GM18507 (cell line): Measurements from ENCODE around the gene NR2E1.

Experiments used
- DNase-seq: peaks from one replicate; pipeline ENCODE4 v3.0.0; 2011; ENCODE audit warnings: low read depth; ENCODE audit not compliant: insufficient read length; ENCODE audit errors: extremely low spot score
- FAIRE-seq: peaks from 2 replicates; lab custom pipeline; 2011; peaks lifted over from hg19 to GRCh38; lab: Jason Lieb, UNC

NR2E1 gene

GRCh38 chr6:108198761-108199498 lies 33.1 kb downstream of the NR2E1 start:
- FAIRE-seq (no peak), DNase-seq (no peak)

- FAIRE-seq (no peak), DNase-seq (no peak)
These were observed 34.4 kb downstream of the NR2E1 start for GRCh38 chr6:108200186-108200585.

GRCh38 chr6:108200631-108201030 lies 34.8 kb downstream of the NR2E1 start:
- DNase-seq = no peak
- FAIRE-seq = no peak

- no peak for DNase-seq
- FAIRE-seq = peak; percentile 59
These were observed 37.6 kb downstream of the NR2E1 start for GRCh38 chr6:108203189-108204112.

GRCh38 chr6:108207013-108207412 lies 41.2 kb downstream of the NR2E1 start:
- DNase-seq (no peak), FAIRE-seq (no peak)

- FAIRE-seq (no peak), DNase-seq (no peak)
These were observed 43.9 kb downstream of the NR2E1 start for GRCh38 chr6:108209738-108210137.

- FAIRE-seq (no peak), DNase-seq (no peak)
These were observed 44.7 kb downstream of the NR2E1 start for GRCh38 chr6:108210556-108210955.

GRCh38 chr6:108211671-108212070 lies 45.8 kb downstream of the NR2E1 start:
- DNase-seq = no peak
- no peak for FAIRE-seq

- no peak for FAIRE-seq
- DNase-seq = no peak
These were observed 56.2 kb downstream of the NR2E1 start for GRCh38 chr6:108222064-108222463.

- FAIRE-seq = no peak
- DNase-seq = no peak
These were observed 56.7 kb downstream of the NR2E1 start for GRCh38 chr6:108222504-108222903.

- DNase-seq = no peak
- peak; percentile 21 for FAIRE-seq
These were observed 61.5 kb downstream of the NR2E1 start for GRCh38 chr6:108227290-108227689.

- DNase-seq (no peak), FAIRE-seq (no peak)
These were observed 62.6 kb downstream of the NR2E1 start for GRCh38 chr6:108228416-108228815.

- no peak for DNase-seq
- no peak for FAIRE-seq
These were observed 69.3 kb downstream of the NR2E1 start for GRCh38 chr6:108235127-108235526.

- FAIRE-seq (no peak), DNase-seq (no peak)
These were observed 71.0 kb downstream of the NR2E1 start for GRCh38 chr6:108236791-108237190.

- DNase-seq = no peak
- FAIRE-seq = no peak
These were observed 72.5 kb downstream of the NR2E1 start for GRCh38 chr6:108238322-108238721.
